ENCODE data around the gene CTBP2.

CTBP2 gene

DNA sequence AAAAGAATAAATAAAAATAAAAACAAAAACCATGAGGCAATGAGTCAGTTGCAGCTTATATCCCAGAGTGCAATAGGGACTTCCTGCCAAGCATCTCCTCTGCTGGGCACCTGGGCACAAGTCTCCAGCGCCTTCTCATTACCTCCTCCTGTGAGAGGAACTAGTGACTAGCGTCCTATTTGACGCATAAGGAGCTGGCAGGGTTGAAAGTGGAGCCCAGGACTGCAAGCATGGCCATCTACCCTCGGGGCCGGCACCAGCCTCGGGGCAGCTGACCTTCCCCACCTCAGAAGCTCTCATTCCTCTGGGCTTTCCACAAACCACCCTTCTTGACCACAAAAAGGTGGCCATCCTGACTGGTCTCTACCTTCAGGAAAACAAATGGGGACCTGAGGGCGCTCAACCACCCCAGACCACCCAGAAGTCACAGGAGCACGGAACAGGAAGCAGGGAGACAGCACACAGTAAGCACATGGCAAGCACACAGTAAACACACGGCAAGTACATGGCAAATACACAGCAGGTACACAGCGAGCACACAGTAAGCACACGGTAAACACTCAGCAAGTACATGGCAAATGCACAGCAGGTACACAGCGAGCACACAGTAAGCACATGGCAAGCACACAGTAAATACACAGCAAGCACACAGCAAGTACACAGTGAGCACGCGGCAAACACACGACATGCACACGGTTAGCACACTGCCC is 19.1 kb downstream of the CTBP2 start:
- DNase-seq = no peak

GRCh38 chr10:125140151-125140550 is 20.2 kb downstream of the CTBP2 start:
- no peak for DNase-seq

DNA sequence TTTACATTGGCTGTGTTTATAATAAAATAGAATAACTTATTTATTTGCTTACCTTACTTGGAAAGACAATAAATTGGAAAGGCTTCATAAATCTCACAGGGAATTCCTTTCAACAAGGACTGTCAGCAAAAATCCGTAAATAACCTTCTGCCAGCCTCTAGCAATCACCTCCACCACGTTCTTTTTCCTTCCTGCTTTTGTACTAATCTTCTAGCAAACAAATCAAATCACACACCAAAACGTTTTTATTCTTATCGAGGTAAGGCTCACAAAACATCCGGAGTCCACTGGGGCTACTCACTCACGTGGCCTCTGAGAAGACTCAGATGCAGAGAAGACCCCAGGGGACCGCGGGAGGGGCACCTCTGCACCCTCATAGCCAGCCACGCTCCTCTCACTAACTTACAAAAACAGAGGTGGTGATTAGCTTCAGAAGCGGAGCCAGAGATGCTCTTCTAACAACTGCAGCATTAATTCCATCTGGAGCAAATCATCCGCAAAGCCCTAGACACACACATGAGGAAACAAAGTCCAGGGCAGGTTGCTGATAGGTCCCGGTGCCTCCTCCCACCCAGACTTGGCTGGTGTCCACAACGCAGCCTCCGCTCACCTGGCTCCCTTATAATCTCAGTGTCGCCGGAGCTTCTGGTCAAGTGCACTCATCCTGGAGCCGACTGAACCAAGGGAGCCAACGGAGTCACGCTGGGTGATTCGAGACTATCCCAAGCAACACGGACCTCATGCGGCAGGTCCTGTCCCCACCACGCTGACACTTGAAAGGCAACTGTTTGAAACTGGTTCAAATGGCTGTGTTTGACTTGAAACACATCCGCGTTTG is 22.5 kb downstream of the CTBP2 start:
- no peak for DNase-seq

- DNase-seq = no peak
These were observed 24.3 kb downstream of the CTBP2 start for GRCh38 chr10:125136087-125136486.

DNA sequence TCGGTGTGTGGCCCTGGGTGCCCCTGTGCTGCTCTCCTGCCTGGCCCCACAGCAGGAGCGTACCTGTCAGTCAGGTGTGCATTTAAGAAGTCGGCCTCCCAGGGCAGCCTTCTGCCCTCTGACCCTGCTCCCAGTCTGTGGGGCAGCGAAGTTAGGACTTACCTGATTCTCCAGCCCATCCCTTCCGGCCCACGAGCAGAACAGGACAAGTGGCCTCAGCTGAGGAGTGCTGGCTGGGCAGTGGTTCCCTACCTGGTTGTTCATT is 24.7 kb downstream of the CTBP2 start:
- no peak for DNase-seq

DNA sequence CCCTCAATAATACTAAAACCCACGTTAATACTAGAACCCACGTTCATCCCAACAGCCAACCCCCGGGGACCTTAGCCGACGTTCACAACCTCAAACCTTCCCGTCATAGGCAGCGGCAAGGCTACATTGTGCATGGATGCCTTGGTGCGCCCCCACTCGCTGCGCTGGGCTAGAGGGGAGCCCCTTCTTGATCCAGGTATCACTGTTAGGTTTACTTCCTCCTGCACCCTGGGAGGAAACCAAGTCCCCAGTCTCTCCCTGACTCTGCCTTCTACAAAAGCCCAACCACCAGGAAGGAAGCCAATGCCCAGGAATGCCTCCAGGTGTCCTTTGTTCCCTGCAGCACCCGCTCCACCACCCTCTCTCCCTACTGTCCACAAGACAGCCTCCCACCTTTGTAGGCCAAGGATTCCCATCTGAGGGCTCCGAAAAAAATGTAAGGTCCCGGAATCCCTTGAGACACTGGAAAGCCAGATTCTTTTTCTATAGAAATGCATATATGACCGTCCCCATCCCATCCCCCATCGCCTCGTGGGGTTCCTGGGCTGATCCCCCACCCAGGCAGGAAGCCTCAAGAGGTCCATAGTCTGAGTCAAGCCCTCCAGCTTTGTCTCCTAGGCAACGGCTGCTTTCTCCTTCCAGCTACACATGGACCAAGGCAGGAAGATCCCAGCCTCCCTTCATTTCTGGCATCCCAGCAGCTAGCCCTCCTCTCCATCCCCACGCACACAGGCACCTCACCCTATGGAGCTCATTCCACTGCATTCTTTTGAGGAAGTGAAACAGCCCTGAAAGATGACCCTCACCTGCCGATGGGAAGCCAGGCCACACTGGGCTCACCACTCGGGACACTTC is 25.2 kb downstream of the CTBP2 start:
- DNase-seq = no peak

- no peak for DNase-seq
These were observed 25.9 kb downstream of the CTBP2 start for GRCh38 chr10:125134483-125134848.

GRCh38 chr10:125133696-125134482 is 26.5 kb downstream of the CTBP2 start:
- DNase-seq = no peak

GRCh38 chr10:125132344-125132743 is 28.0 kb downstream of the CTBP2 start:
- DNase-seq = no peak

GRCh38 chr10:125130916-125131315 is 29.4 kb downstream of the CTBP2 start:
- no peak for DNase-seq

DNA sequence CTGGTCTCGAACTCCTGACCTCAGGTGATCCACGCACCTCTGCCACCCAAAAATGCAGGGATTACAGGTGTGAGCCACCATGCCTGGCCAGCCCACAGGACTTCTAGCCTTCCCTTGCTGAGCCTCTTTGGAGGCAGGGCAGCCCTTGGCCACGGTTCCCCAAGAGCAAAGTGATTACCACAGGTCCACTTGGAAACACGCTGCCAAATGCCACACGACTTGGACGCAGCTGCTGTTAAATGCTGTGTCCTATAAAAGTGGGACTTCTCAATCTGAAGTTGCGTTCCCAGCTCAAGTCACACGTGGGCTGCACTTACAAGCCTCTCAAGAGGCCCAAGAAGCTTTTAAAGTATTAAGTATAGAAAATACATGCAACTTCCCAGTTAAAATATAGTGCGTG is 30.1 kb downstream of the CTBP2 start:
- no peak for DNase-seq

- DNase-seq = no peak
These were observed 31.3 kb downstream of the CTBP2 start for GRCh38 chr10:125129076-125129458.

DNA sequence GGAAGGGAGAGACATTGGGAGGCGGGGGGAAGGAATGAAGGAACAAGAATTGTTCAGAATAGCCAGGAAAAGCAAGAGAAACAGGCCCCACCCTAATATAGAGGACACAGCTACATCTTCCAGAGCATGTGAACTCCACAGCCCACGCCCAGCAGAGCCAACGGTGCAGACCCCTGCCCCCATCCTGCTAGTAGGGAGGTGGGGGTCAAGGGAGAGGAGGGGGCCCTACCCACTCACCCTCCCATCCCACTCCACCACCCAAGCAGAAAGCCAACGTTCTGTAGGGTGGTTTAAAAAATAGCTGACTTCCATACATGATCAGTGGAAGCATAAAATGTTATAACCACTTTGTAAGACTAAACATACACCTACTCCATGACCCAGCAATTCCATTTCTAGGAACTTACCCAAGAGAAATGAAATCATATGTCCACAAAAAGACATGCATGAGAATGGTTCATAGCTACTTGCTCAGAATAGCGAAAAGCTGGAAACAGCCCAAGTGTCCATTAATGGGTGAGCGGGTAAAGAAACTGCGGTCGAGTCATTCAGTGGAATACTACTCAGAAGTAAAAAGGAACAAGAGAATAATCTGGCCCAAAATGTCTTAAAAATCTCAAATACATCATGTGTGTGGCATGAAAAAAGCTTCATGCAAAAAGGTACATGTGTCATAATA is 31.8 kb downstream of the CTBP2 start:
- no peak for DNase-seq

DNA sequence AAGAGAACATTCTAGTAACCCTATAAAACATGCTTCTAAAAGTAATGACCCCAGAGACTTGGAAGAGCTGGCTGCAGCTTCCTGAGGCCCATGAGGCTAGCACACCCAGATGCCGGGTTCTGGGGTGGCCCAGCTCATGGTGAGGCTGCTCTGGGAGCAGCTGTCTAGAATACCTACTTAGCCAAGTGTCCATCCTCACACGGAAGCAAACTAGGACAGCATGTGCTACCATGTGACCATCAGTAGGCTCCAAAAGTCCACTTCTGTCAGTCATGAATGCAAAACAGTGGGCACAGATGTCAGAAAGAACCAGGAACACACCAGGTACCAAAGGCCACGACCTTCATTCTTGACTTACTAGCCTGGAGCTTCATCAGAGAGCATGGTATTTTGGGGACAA is 32.4 kb downstream of the CTBP2 start:
- DNase-seq = no peak

DNA sequence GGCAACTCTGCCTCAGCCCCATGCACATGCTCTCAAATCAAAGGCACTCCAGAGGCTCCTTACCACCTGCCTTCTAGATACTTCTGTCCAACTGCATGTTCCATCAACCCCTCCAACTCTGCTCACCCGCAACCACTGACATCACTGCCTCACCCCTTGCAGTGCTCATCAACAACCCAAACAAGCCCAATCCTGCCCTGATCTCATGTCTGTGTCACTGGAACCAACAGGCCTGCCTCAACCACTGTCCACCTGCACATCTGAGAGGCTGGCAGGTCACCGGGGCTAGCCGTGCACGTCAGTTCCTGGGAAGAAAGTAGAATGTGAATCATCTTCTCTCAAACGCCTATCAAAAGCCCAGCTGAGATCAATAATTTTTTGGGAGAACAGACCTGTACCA is 33.3 kb downstream of the CTBP2 start:
- no peak for DNase-seq

DNA sequence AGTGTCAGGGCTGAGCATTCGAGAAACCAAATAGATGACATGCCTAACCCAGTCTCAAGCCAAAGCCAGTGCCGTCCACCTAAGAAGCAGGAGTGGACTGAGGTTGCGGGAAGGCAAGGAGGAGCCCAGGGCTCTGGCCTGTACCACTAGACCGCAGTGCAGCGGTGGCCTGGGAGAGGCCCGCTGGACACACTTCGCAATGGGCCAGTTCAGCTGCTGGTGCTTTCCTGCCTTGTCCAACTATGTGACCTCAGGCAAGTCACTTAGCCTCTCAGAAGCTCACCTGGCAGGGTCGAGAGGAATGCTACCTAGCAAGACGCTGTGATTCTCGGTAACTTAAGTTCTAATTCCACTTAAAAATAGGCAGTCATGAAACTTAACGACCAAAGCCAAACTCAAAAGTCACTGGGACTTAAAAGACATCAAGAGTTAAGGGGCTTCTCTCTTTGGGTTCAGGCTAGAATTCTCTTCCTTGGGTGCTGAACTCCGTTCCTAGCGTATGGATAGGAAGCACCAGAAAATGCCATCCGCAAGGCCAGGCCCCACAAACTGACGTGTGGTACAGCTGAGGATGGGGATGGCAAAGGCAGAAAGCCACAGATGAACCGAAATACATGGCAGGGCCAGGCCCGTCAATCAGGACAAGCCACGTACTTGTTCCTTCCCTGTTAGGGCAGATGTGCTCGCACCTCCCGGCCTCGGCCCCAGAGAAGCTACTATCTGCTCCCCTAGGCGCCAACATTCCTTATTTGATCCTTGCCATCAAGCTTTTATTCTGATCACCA is 34.2 kb downstream of the CTBP2 start:
- no peak for DNase-seq

GRCh38 chr10:125124907-125125306 is 35.5 kb downstream of the CTBP2 start:
- DNase-seq = no peak

DNA sequence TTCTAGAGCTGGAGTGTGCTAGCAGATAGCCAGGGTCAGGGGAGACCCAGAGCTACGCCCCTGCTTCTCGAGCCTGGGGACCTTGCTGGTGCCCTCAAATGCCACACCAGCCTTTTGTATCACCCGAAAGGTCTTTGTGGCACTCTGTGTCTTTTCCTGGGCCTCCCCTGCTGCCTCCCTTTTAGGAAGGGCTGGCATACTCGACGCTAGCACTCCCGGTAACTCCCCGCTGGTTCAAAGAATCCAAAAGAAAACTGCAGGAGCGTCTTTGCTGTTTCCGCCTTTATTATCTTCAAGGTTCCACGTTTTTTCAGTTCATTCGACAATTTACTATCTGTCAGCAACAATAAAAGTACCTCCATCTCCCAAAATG is 36.3 kb downstream of the CTBP2 start:
- no peak for DNase-seq

- DNase-seq = no peak
These were observed 36.8 kb downstream of the CTBP2 start for GRCh38 chr10:125123476-125124114.

DNA sequence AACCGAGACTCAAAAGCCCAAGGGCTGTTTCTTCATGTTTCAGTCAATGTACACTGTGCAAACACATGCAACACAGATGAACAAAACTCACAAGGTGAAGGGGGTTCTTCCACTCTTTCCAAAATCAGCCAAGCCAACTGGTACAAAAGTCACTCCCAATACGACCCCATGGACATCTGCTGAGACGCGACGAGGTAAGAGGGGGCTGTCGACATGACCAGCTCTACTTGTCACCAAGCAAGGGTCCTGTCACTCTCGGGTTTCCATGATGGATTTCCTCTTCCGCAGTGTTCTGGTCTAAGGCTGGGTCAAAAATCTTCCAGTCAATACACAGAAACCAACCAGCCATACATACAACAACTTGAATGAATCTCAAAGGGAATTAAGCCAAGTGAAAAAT is 37.8 kb downstream of the CTBP2 start:
- no peak for DNase-seq

GRCh38 chr10:125121003-125121402 is 39.4 kb downstream of the CTBP2 start:
- no peak for DNase-seq

Data from stimulated activated naive CD4-positive, alpha-beta T cell treated with Interleukin-2 at 50 U/mL for 16 hours (primary cell).